ENCODE results near the gene TRIM44. TPM values are rescaled to one million over a fixed set of nuclear protein-coding genes. Genes with fewer than 3 reads are reported as not detected.
"Not testable (repeated sequence)": the region's sequence is repeated elsewhere in the genome, so short reads cannot be mapped to it uniquely, and the experiment has no call there.

Gene TRIM44
- total and polyA plus RNA-seq, 5 donors from 2014 or later, result 9.4 to 32.8 (median 22.2) TPM

DNA sequence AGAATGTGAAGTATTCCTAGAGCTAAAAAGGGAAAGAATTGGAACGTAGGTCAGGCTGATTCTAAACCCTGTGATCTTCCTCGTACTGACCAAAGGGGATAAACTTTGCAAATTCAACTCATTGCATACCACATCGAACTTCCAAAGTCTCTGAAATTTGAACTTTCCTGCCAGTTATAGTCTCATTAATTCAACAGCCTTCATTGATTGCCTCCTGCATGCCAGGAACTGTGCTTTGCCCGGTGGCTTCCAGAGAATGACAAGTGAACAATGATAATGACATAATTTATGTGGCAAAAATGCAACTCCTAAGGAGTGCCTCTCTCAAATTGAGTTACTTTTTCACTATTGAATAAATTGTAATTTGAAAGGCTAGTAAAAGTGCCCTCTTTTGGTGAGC is 173.6 kb downstream of the TRIM44 start:
- Histone ChIP-seq H3K4me1 (ENCODE audit: control insufficient read depth, insufficient read depth, low read length, poor library complexity, severe bottlenecking) (no peaks in the 10 kb centered on the region), H3K4me3 (ENCODE audit: low read depth, low read length) (no peak overlapping the region), H3K27me3 (ENCODE audit: control insufficient read depth, insufficient read depth, low read length) (peaks cover 4% of the 10 kb centered on the region), H3K36me3 (ENCODE audit: control insufficient read depth, insufficient read depth, low read length) (no peaks in the 10 kb centered on the region), H3K9me3 (ENCODE audit: control insufficient read depth in 2 of 2, low read length in 2 of 2) (no peaks in the 10 kb centered on the region), H3K27ac (ENCODE audit: insufficient read depth, low read length, poor library complexity, severe bottlenecking) (no peak overlapping the region)
- DNase-seq (no peak), ATAC-seq (ENCODE audit: low read depth in 2 of 2) (no peak)
- H3K9me3 Mint-ChIP-seq, result peaks cover 0 to 3% (median 2%) of the 10 kb centered on the region in 7 donors
- no peak overlapping the region for H3K4me3 Mint-ChIP-seq
- H3K36me3 Mint-ChIP-seq, result no peaks in the 10 kb centered on the region
- no peaks in the 10 kb centered on the region for H3K4me1 Mint-ChIP-seq
- H3K27ac Mint-ChIP-seq, result no peak overlapping the region
- peaks cover 7% of the 10 kb centered on the region for H3K27me3 Mint-ChIP-seq

DNA sequence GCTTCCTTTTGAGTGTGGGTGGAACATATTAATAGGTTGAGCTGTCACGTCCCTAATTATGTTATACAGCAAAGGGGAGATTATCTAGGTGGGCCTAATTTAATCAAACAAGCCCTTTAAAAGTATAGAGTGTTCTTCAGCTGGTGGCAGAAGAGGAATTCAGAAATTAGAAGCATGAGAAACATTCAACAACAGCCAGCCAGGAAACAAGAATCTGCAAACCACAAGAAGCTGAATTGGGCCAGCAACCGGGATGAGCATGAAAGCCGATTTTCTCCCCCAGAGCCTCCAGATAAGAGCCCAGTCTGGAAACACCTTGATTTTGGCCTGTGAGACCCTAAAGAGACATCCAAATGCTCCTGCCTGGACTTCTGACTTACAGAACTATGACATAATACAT is 175.5 kb downstream of the TRIM44 start:
- Histone ChIP-seq H3K27me3 (ENCODE audit: control insufficient read depth, insufficient read depth, low read length) (peaks cover 4% of the 10 kb centered on the region), H3K9me3 (ENCODE audit: control insufficient read depth in 2 of 2, low read length in 2 of 2) (no peaks in the 10 kb centered on the region), H3K4me3 (ENCODE audit: low read depth, low read length) (no peak overlapping the region), H3K36me3 (ENCODE audit: control insufficient read depth, insufficient read depth, low read length) (no peaks in the 10 kb centered on the region), H3K4me1 (ENCODE audit: control insufficient read depth, insufficient read depth, low read length, poor library complexity, severe bottlenecking) (no peaks in the 10 kb centered on the region), H3K27ac (ENCODE audit: insufficient read depth, low read length, poor library complexity, severe bottlenecking) (no peak overlapping the region)
- H3K27ac Mint-ChIP-seq, result no peak overlapping the region
- DNase-seq (no peak), ATAC-seq (ENCODE audit: low read depth in 2 of 2) (no peak)
- H3K36me3 Mint-ChIP-seq, result no peaks in the 10 kb centered on the region
- H3K4me1 Mint-ChIP-seq, result no peaks in the 10 kb centered on the region
- peaks cover 7% of the 10 kb centered on the region for H3K27me3 Mint-ChIP-seq
- peaks cover 0 to 3% (median 2%) of the 10 kb centered on the region in 7 donors for H3K9me3 Mint-ChIP-seq
- no peak overlapping the region for H3K4me3 Mint-ChIP-seq

DNA sequence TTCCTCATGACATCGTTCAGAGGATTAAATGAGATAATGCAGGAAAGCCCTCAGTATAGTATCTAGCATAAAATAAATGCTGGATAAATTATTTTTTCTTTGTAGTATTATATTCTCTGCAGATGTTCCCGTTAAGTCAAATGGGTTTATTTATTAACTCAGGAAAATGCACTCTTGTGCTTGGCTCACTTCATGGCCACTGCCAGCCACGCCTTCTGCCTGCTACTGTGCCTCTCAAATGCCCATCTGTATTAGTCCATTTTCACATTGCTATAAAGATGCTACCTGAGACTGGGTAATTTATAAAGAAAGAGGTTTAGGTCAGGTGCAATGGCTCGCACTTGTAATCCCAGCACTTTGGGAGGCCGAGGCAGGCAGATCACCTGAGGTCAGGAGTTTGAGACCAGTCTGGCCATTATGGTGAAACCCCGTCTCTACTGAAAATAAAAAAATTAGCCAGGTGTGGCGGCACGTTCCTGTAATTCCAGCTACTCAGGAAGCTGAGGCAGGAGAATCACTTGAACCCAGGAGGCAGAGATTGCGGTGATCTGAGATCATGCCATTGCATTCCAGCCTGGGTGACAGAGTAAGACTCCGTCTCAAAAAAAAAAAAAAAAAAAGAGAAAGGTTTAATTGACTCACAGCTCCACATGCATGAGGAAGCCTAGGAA is 176.3 kb downstream of the TRIM44 start:
- not testable (repeated sequence) for H3K36me3 Mint-ChIP-seq; H3K4me3 Mint-ChIP-seq; DNase-seq; H3K27ac Mint-ChIP-seq; H3K27ac ChIP-seq (ENCODE audit: insufficient read depth, low read length, poor library complexity, severe bottlenecking); H3K9me3 ChIP-seq (ENCODE audit: control insufficient read depth in 2 of 2, low read length in 2 of 2); H3K4me3 ChIP-seq (ENCODE audit: low read depth, low read length); H3K27me3 ChIP-seq (ENCODE audit: control insufficient read depth, insufficient read depth, low read length); H3K36me3 ChIP-seq (ENCODE audit: control insufficient read depth, insufficient read depth, low read length); H3K4me1 Mint-ChIP-seq; H3K27me3 Mint-ChIP-seq; H3K9me3 Mint-ChIP-seq; ATAC-seq (ENCODE audit: low read depth in 2 of 2); H3K4me1 ChIP-seq (ENCODE audit: control insufficient read depth, insufficient read depth, low read length, poor library complexity, severe bottlenecking)

DNA sequence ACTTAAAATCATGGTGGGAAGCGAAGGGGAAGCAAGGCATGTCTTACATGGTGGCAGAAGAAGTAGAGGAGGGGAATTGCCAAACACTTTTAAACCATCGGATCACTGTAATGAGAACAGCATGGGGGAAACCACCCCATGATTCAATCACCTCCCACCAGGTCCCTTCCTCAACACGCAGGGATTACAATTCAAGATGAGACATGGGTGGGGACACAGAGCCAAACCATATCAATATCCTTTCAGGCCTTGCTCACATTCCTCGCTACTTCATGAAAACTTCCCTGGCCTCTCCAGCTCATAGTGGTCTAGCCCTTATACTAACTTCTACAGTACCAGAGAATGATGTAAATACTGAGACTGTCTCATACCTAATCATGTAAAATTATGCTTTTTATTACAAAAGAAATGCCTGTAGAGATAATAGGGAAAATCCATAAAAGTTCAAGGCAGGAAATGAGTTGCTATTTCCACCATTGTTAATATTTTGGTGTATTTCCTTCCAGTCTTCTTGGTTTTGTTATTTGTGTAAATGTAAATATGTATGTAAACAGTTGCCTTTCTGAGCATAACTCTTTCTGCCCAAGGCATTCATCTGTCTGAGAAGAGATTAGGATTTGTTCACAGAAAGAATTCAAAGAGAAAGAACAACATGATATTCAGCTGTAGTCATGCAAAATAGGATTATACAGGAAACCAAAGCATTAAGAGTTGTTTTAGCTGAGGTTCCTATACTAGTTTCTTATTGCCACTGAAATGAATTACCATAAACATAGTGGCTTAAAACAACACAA is 177.0 kb downstream of the TRIM44 start:
- Mint-ChIP-seq H3K27me3 (peaks cover 7% of the 10 kb centered on the region), H3K27ac (no peak overlapping the region), H3K36me3 (no peaks in the 10 kb centered on the region), H3K4me3 (no peak overlapping the region), H3K9me3 (peaks cover 0 to 3% (median 0%) of the 10 kb centered on the region in 7 donors), H3K4me1 (no peaks in the 10 kb centered on the region)
- Histone ChIP-seq H3K27me3 (ENCODE audit: control insufficient read depth, insufficient read depth, low read length) (peaks cover 4% of the 10 kb centered on the region), H3K9me3 (ENCODE audit: control insufficient read depth in 2 of 2, low read length in 2 of 2) (no peaks in the 10 kb centered on the region), H3K4me1 (ENCODE audit: control insufficient read depth, insufficient read depth, low read length, poor library complexity, severe bottlenecking) (no peaks in the 10 kb centered on the region), H3K36me3 (ENCODE audit: control insufficient read depth, insufficient read depth, low read length) (no peaks in the 10 kb centered on the region), H3K4me3 (ENCODE audit: low read depth, low read length) (no peak overlapping the region), H3K27ac (ENCODE audit: insufficient read depth, low read length, poor library complexity, severe bottlenecking) (no peak overlapping the region)
- ATAC-seq (ENCODE audit: low read depth in 2 of 2) (no peak), DNase-seq (no peak)

DNA sequence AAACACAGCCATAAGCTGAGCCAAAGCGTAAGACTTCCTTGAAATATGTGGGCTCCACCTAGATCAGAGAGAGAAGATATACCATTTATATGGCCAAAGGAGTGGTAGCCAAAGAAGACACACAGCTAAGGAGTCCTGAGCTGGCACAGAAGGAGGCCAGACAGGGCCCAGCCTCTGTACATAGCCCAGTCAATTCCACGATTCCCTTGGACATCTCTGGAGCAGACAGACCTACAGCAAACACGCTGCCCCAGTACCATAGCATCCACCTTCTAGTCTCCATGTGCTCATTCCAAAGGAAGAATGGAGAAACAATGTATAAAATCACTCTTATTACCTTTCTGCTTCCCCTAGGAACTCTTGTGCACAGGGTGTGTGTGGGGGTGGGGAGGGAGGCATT is 179.2 kb downstream of the TRIM44 start:
- Histone ChIP-seq H3K27ac (ENCODE audit: insufficient read depth, low read length, poor library complexity, severe bottlenecking) (no peak overlapping the region), H3K9me3 (ENCODE audit: control insufficient read depth in 2 of 2, low read length in 2 of 2) (no peaks in the 10 kb centered on the region), H3K27me3 (ENCODE audit: control insufficient read depth, insufficient read depth, low read length) (peaks cover 4% of the 10 kb centered on the region), H3K36me3 (ENCODE audit: control insufficient read depth, insufficient read depth, low read length) (no peaks in the 10 kb centered on the region), H3K4me3 (ENCODE audit: low read depth, low read length) (no peak overlapping the region), H3K4me1 (ENCODE audit: control insufficient read depth, insufficient read depth, low read length, poor library complexity, severe bottlenecking) (no peaks in the 10 kb centered on the region)
- Mint-ChIP-seq H3K27me3 (peaks cover 21% of the 10 kb centered on the region), H3K27ac (no peak overlapping the region), H3K9me3 (peaks cover 0 to 2% (median 0%) of the 10 kb centered on the region in 7 donors), H3K4me1 (no peaks in the 10 kb centered on the region), H3K4me3 (no peak overlapping the region), H3K36me3 (no peaks in the 10 kb centered on the region)
- no peak for DNase-seq
- no peak for ATAC-seq (ENCODE audit: low read depth in 2 of 2)

- no peak overlapping the region for H3K4me3 ChIP-seq (ENCODE audit: low read depth, low read length)
- no peaks in the 10 kb centered on the region for H3K4me1 ChIP-seq (ENCODE audit: control insufficient read depth, insufficient read depth, low read length, poor library complexity, severe bottlenecking)
- no peak overlapping the region for H3K27ac ChIP-seq (ENCODE audit: insufficient read depth, low read length, poor library complexity, severe bottlenecking)
- H3K9me3 ChIP-seq (ENCODE audit: control insufficient read depth in 2 of 2, low read length in 2 of 2), result no peaks in the 10 kb centered on the region
- H3K36me3 ChIP-seq (ENCODE audit: control insufficient read depth, insufficient read depth, low read length), result no peaks in the 10 kb centered on the region
- Mint-ChIP-seq H3K4me1 (no peaks in the 10 kb centered on the region), H3K36me3 (no peaks in the 10 kb centered on the region), H3K9me3 (peaks cover 0 to 2% (median 0%) of the 10 kb centered on the region in 7 donors), H3K27me3 (peaks cover 16% of the 10 kb centered on the region), H3K27ac (no peak overlapping the region), H3K4me3 (no peak overlapping the region)
- DNase-seq, result no peak
- peaks cover 4% of the 10 kb centered on the region for H3K27me3 ChIP-seq (ENCODE audit: control insufficient read depth, insufficient read depth, low read length)
- ATAC-seq (ENCODE audit: low read depth in 2 of 2), result no peak
Measured at GRCh38 chr11:35842958-35843357, 180.4 kb downstream of the TRIM44 start.

DNA sequence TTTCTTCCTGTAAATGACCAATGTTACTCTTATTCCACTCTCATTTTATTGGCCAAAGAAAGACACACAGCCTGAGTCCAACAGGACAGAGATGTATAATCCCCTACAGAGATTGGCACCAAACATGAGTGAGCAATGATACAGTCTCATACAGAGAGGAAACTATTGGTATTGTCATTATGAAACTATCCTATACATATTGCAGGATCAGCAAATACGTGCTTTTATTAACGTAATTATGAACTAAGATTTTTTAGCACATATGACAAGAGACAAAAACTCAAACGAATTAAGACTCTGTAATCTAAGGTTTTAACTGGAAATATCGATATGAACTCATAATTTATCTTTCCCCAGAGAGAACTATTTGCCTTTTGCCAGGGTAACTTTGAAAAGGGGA is 182.0 kb downstream of the TRIM44 start:
- H3K36me3 ChIP-seq (ENCODE audit: control insufficient read depth, insufficient read depth, low read length), result no peaks in the 10 kb centered on the region
- ATAC-seq (ENCODE audit: low read depth in 2 of 2), result no peak
- Mint-ChIP-seq H3K27me3 (peaks cover 16% of the 10 kb centered on the region), H3K36me3 (no peaks in the 10 kb centered on the region), H3K9me3 (peaks cover 0 to 2% (median 0%) of the 10 kb centered on the region in 7 donors), H3K4me1 (no peaks in the 10 kb centered on the region), H3K27ac (no peak overlapping the region), H3K4me3 (no peak overlapping the region)
- DNase-seq, result no peak
- no peaks in the 10 kb centered on the region for H3K9me3 ChIP-seq (ENCODE audit: control insufficient read depth in 2 of 2, low read length in 2 of 2)
- peaks cover 4% of the 10 kb centered on the region for H3K27me3 ChIP-seq (ENCODE audit: control insufficient read depth, insufficient read depth, low read length)
- no peak overlapping the region for H3K27ac ChIP-seq (ENCODE audit: insufficient read depth, low read length, poor library complexity, severe bottlenecking)
- H3K4me3 ChIP-seq (ENCODE audit: low read depth, low read length), result no peak overlapping the region
- H3K4me1 ChIP-seq (ENCODE audit: control insufficient read depth, insufficient read depth, low read length, poor library complexity, severe bottlenecking), result no peaks in the 10 kb centered on the region

- Mint-ChIP-seq H3K27me3 (peaks cover 16% of the 10 kb centered on the region), H3K4me3 (no peak overlapping the region), H3K9me3 (no peaks in the 10 kb centered on the region), H3K4me1 (no peaks in the 10 kb centered on the region), H3K36me3 (no peaks in the 10 kb centered on the region), H3K27ac (no peak overlapping the region)
- H3K4me3 ChIP-seq (ENCODE audit: low read depth, low read length), result no peak overlapping the region
- H3K4me1 ChIP-seq (ENCODE audit: control insufficient read depth, insufficient read depth, low read length, poor library complexity, severe bottlenecking), result no peaks in the 10 kb centered on the region
- H3K36me3 ChIP-seq (ENCODE audit: control insufficient read depth, insufficient read depth, low read length), result no peaks in the 10 kb centered on the region
- H3K27ac ChIP-seq (ENCODE audit: insufficient read depth, low read length, poor library complexity, severe bottlenecking), result no peak overlapping the region
- no peaks in the 10 kb centered on the region for H3K27me3 ChIP-seq (ENCODE audit: control insufficient read depth, insufficient read depth, low read length)
- DNase-seq (no peak), ATAC-seq (ENCODE audit: low read depth in 2 of 2) (no peak)
- H3K9me3 ChIP-seq (ENCODE audit: control insufficient read depth in 2 of 2, low read length in 2 of 2), result no peaks in the 10 kb centered on the region
Measured at GRCh38 chr11:35845860-35846259, 183.3 kb downstream of the TRIM44 start.
